ENCODE measurements around the gene KIAA1671.

Gene KIAA1671

DNA sequence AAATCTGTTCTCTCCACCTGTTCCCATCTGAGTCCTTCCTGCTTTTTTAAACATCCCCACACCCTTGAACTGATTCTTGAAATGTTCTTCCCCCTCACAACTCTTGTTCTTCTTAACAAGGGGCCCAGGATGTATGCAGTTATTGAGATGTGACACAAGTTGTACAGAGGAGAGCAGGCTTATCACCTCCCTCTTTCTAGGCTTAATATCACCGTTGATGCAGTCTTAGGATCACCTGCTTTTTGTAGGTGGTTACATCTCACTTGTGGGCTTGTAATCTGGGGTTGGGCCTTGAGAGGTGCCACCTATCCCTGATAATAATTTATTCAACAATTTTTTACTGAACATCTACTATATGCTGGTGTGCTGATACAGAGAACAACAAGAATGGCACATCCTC lies 253.3 kb downstream of the KIAA1671 start:
- Mint-ChIP-seq H3K36me3 (ENCODE audit: low read depth) (no peaks in the 10 kb centered on the region), H3K4me3 (no peak overlapping the region), H3K9me3 (no peaks in the 10 kb centered on the region), H3K27ac (no peak overlapping the region), H3K4me1 (peaks cover 5% of the 10 kb centered on the region), H3K27me3 (ENCODE audit: low read depth, poor library complexity) (peaks cover 10% of the 10 kb centered on the region)
- TF ChIP-seq, protein P1, sequence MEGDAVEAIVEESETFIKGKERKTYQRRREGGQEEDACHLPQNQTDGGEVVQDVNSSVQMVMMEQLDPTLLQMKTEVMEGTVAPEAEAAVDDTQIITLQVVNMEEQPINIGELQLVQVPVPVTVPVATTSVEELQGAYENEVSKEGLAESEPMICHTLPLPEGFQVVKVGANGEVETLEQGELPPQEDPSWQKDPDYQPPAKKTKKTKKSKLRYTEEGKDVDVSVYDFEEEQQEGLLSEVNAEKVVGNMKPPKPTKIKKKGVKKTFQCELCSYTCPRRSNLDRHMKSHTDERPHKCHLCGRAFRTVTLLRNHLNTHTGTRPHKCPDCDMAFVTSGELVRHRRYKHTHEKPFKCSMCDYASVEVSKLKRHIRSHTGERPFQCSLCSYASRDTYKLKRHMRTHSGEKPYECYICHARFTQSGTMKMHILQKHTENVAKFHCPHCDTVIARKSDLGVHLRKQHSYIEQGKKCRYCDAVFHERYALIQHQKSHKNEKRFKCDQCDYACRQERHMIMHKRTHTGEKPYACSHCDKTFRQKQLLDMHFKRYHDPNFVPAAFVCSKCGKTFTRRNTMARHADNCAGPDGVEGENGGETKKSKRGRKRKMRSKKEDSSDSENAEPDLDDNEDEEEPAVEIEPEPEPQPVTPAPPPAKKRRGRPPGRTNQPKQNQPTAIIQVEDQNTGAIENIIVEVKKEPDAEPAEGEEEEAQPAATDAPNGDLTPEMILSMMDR (IDR thresholded peaks at IDR 0.05): no peak
- no peak for DNase-seq

DNA sequence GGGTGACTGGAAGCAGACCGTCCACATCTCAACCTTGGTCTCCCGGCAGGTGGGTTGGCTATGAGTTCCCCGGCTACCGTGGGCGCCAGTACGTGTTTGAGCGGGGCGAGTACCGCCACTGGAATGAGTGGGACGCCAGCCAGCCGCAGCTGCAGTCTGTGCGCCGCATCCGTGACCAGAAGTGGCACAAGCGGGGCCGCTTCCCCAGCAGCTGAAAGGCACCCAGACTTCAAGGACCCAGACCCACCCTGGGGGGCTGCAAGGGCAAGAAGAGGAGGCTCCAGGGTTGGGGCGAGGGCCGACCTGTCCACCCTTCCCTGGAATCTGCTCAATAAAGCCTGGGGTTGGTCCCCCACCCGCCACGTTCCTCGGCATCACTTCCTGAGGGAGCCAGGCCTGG lies 254.5 kb downstream of the KIAA1671 start:
- H3K4me3 Mint-ChIP-seq: no peak overlapping the region
- TF ChIP-seq, protein P1 (IDR thresholded peaks at IDR 0.05): no peak
- peaks cover 10% of the 10 kb centered on the region for H3K27me3 Mint-ChIP-seq (ENCODE audit: low read depth, poor library complexity)
- H3K36me3 Mint-ChIP-seq (ENCODE audit: low read depth): no peaks in the 10 kb centered on the region
- H3K27ac Mint-ChIP-seq: no peak overlapping the region
- no peak for DNase-seq
- H3K4me1 Mint-ChIP-seq: peaks cover 5% of the 10 kb centered on the region
- no peaks in the 10 kb centered on the region for H3K9me3 Mint-ChIP-seq

DNA sequence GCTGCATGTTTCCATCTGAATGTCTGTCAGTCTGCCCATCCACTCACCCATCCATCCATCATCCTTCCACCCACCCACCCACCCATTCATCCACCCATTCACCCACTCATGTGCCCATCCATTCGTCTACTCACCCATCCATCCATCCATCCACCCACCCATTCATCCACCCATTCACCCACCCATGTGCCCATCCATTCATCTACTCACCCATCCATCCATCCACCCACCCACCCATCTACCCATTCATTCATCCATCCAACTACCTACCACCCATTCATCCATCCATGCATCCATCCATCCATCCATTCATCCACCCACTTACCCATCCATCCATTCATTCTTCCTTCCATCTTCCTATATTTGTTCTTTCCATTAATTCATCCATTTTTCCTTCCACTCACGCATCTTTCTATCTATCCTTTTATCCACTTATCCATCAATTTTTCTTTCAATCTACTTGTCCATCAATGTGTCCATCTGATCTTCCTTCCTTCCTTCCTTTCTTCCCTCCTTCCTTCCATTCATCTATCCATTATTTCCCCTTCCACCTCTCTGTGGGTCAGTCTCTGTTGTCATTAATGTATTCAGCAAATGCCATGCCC lies 255.1 kb downstream of the KIAA1671 start:
- H3K4me3 Mint-ChIP-seq: no peak overlapping the region
- no peaks in the 10 kb centered on the region for H3K36me3 Mint-ChIP-seq (ENCODE audit: low read depth)
- H3K27ac Mint-ChIP-seq: peak overlapping the region; percentile 36
- DNase-seq: no peak
- no peaks in the 10 kb centered on the region for H3K4me1 Mint-ChIP-seq
- TF ChIP-seq, protein P1 (IDR thresholded peaks at IDR 0.05): no peak
- no peaks in the 10 kb centered on the region for H3K9me3 Mint-ChIP-seq
- H3K27me3 Mint-ChIP-seq (ENCODE audit: low read depth, poor library complexity): peaks cover 10% of the 10 kb centered on the region

DNA sequence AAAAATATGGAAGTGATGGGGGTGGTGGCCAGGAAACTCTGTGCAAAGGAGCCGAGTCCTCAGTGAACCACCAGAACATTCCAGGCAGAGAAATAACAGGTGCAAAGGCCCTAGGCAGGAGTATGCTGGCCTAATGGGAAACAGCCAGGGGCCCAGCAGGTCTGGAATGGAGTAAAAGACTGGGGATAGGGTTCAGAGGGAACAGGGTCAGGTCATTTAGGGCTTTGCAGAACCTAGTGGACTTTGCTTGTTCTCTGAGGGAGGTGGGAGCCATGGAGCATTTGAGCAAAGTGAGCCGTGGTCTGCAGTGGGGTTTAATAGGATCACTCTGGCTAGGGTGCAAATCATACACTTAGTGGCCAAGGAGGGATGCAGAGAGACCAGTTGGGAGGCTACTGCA lies 255.8 kb downstream of the KIAA1671 start:
- Mint-ChIP-seq H3K9me3 (peaks cover 5% of the 10 kb centered on the region), H3K4me1 (no peaks in the 10 kb centered on the region), H3K4me3 (no peak overlapping the region), H3K27me3 (ENCODE audit: low read depth, poor library complexity) (peaks cover 11% of the 10 kb centered on the region), H3K36me3 (ENCODE audit: low read depth) (no peaks in the 10 kb centered on the region), H3K27ac (no peak overlapping the region)
- TF ChIP-seq, protein P1 (IDR thresholded peaks at IDR 0.05): no peak
- no peak for DNase-seq

DNA sequence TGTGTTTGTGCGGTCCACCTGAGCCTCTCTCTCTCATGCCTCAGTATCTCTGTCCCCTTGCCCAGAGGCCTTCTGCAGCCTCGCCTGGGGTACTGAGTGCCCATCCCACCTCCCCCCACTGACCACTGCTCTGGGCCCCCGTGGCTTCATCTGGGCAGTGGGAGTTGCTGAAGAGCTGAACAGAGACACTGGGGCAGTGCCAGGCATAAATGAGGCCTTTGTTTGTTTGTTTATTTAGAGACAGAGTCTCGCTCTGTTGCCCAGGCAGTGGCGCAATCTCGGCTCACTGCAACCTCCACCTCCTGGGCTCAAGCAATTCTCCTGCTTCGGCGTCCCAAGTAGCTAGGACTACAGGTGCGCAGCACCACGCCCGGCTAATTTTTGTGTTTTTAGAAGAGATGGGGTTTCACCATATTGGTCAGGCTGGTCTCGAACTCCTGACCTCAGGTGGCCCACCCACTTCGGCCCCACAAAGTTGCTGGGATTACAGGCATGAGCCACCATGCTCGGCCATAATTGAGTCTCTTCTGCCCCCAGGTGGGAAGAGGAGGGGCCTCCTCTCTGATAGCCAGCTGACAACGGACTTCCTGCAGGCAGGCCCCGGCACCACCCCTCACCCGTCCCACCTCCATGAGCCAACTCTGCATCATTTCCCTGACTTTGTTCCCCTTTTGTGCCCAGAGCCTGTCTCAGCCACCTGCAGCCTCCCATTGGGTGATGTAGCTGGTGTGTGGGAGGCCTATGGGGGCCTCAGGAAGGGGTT lies 256.4 kb downstream of the KIAA1671 start:
- H3K27me3 Mint-ChIP-seq (ENCODE audit: low read depth, poor library complexity): peaks cover 14% of the 10 kb centered on the region
- H3K4me3 Mint-ChIP-seq: no peak overlapping the region
- peaks cover 3% of the 10 kb centered on the region for H3K36me3 Mint-ChIP-seq (ENCODE audit: low read depth)
- DNase-seq: no peak
- H3K4me1 Mint-ChIP-seq: no peaks in the 10 kb centered on the region
- no peak overlapping the region for H3K27ac Mint-ChIP-seq
- H3K9me3 Mint-ChIP-seq: peaks cover 11% of the 10 kb centered on the region
- TF ChIP-seq, protein P1 (IDR thresholded peaks at IDR 0.05): no peak

DNA sequence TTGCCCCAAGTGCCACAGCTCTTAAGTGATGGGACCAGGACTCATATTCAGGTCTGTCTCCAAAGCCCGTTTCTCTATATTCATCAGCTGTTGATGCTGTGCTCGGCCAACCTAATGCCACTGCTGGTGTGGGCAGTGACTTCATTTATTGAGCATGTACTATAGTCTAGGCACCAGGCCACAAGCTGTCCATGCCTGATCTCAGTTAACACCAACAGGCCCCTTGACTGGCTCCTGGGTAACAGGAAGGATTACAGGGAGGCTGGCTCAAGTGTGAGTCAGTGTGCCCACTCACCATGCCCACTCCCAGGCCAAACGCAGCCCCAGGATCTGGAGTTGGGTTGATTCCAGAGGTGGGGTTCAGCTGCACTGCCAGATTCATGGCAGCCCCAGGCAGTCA lies 258.3 kb downstream of the KIAA1671 start:
- H3K27me3 Mint-ChIP-seq (ENCODE audit: low read depth, poor library complexity): peaks cover 20% of the 10 kb centered on the region
- no peak for DNase-seq
- peaks cover 21% of the 10 kb centered on the region for H3K9me3 Mint-ChIP-seq
- H3K4me1 Mint-ChIP-seq: no peaks in the 10 kb centered on the region
- H3K4me3 Mint-ChIP-seq: no peak overlapping the region
- peaks cover 3% of the 10 kb centered on the region for H3K36me3 Mint-ChIP-seq (ENCODE audit: low read depth)
- no peak overlapping the region for H3K27ac Mint-ChIP-seq
- TF ChIP-seq, protein P1 (IDR thresholded peaks at IDR 0.05): no peak

Measured in nephron progenitor cell (in vitro differentiated cells).